ENCODE data around the gene DYRK3. TPM values are rescaled to one million over a fixed set of nuclear protein-coding genes. Genes with fewer than 3 reads are reported as not detected.

Gene DYRK3
- total RNA-seq, 2 experiments from 2014 or later = 1.6 to 1.7 TPM

- ATAC-seq (ENCODE audit: poor library complexity) (no peak), DNase-seq (no peak)
- Histone ChIP-seq H3K4me3 (ENCODE audit: low read length) (no peak overlapping the region), H3K27me3 (ENCODE audit: control insufficient read depth in 1 of 2, insufficient read depth in 2 of 2, low read length in 2 of 2) (no peaks in the 10 kb centered on the region), H3K36me3 (ENCODE audit: insufficient read depth, low read length) (peaks cover 21% of the 10 kb centered on the region), H3K27ac (ENCODE audit: low read depth in 1 of 2, low read length in 2 of 2) (no peak overlapping the region), H3K4me1 (ENCODE audit: insufficient read depth, low read length) (peaks cover 72% of the 10 kb centered on the region), H3K9me3 (ENCODE audit: control insufficient read depth in 1 of 2, insufficient read depth in 1 of 2, low read length in 2 of 2) (no peaks in the 10 kb centered on the region)
- peaks cover 35% of the 10 kb centered on the region for H3K36me3 Mint-ChIP-seq (ENCODE audit: low read depth)
- POLR2A ChIA-PET = interaction anchor here (1.3 kb wide), 1 partner anchor 13 kb away, joined by 8 read pairs; no protein-coding TSS in a partner anchor
- H3K27ac Mint-ChIP-seq = peak overlapping the region; percentile 5
- H3K4me3 Mint-ChIP-seq = no peak overlapping the region
- H3K27me3 Mint-ChIP-seq = no peaks in the 10 kb centered on the region
- H3K9me3 Mint-ChIP-seq = no peaks in the 10 kb centered on the region
- TF ChIP-seq CTCF (IDR thresholded peaks at IDR 0.05) = no peak
- H3K4me1 Mint-ChIP-seq (ENCODE audit: low read depth) = peaks cover 91% of the 10 kb centered on the region
- CTCF ChIA-PET = no interaction called here
- intact Hi-C loops (cut with DNase I, micrococcal nuclease) = no loop called here
Observed at GRCh38 chr1:206690516-206690915, 55.2 kb downstream of the DYRK3 start.

GRCh38 chr1:206691604-206692003 lies 56.3 kb downstream of the DYRK3 start:
- no peak for TF ChIP-seq CTCF (IDR thresholded peaks at IDR 0.05)
- POLR2A ChIA-PET = no interaction called here
- CTCF ChIA-PET = interaction anchor here (0.6 kb wide), 1 partner anchor 237 kb away, joined by 3 read pairs; no protein-coding TSS in a partner anchor
- no peak for DNase-seq
- Mint-ChIP-seq H3K4me3 (no peak overlapping the region), H3K27me3 (no peaks in the 10 kb centered on the region), H3K36me3 (ENCODE audit: low read depth) (peaks cover 37% of the 10 kb centered on the region), H3K4me1 (ENCODE audit: low read depth) (peaks cover 97% of the 10 kb centered on the region), H3K27ac (no peak overlapping the region), H3K9me3 (no peaks in the 10 kb centered on the region)
- peaks cover 75% of the 10 kb centered on the region for H3K4me1 ChIP-seq (ENCODE audit: insufficient read depth, low read length)
- no peak overlapping the region for H3K27ac ChIP-seq (ENCODE audit: low read depth in 1 of 2, low read length in 2 of 2)
- no peaks in the 10 kb centered on the region for H3K9me3 ChIP-seq (ENCODE audit: control insufficient read depth in 1 of 2, insufficient read depth in 1 of 2, low read length in 2 of 2)
- ATAC-seq (ENCODE audit: poor library complexity) = no peak
- H3K36me3 ChIP-seq (ENCODE audit: insufficient read depth, low read length) = peaks cover 30% of the 10 kb centered on the region
- H3K4me3 ChIP-seq (ENCODE audit: low read length) = no peak overlapping the region
- H3K27me3 ChIP-seq (ENCODE audit: control insufficient read depth in 1 of 2, insufficient read depth in 2 of 2, low read length in 2 of 2) = no peaks in the 10 kb centered on the region
- intact Hi-C loops (cut with DNase I, micrococcal nuclease) = no loop called here

GRCh38 chr1:206693029-206693428 lies 57.7 kb downstream of the DYRK3 start:
- ChIA-PET CTCF (no interaction called here), POLR2A (interaction anchor here (1.0 kb wide), 1 partner anchor 229 kb away, joined by 3 read pairs; the partner anchor contains the start of gene FCMR)
- Mint-ChIP-seq H3K4me1 (ENCODE audit: low read depth) (peaks cover 95% of the 10 kb centered on the region), H3K36me3 (ENCODE audit: low read depth) (peaks cover 49% of the 10 kb centered on the region), H3K27ac (no peak overlapping the region), H3K27me3 (no peaks in the 10 kb centered on the region), H3K4me3 (no peak overlapping the region), H3K9me3 (no peaks in the 10 kb centered on the region)
- H3K4me3 ChIP-seq (ENCODE audit: low read length) = no peak overlapping the region
- no peak for DNase-seq
- no peak overlapping the region for H3K27ac ChIP-seq (ENCODE audit: low read depth in 1 of 2, low read length in 2 of 2)
- TF ChIP-seq CTCF (IDR thresholded peaks at IDR 0.05) = no peak
- no peak for ATAC-seq (ENCODE audit: poor library complexity)
- peaks cover 35% of the 10 kb centered on the region for H3K36me3 ChIP-seq (ENCODE audit: insufficient read depth, low read length)
- H3K4me1 ChIP-seq (ENCODE audit: insufficient read depth, low read length) = peaks cover 67% of the 10 kb centered on the region
- intact Hi-C loops (cut with DNase I, micrococcal nuclease) = no loop called here
- H3K9me3 ChIP-seq (ENCODE audit: control insufficient read depth in 1 of 2, insufficient read depth in 1 of 2, low read length in 2 of 2) = no peaks in the 10 kb centered on the region
- H3K27me3 ChIP-seq (ENCODE audit: control insufficient read depth in 1 of 2, insufficient read depth in 2 of 2, low read length in 2 of 2) = no peaks in the 10 kb centered on the region
